HG02759 (cell line): Measurements from ENCODE around the gene OTOG.
"Not testable (repeated sequence)": the region's sequence is repeated elsewhere in the genome, so short reads cannot be mapped to it uniquely, and the experiment has no call there.

Source experiments
- ATAC-seq: cut with Tn5 transposase; IDR thresholded peaks from one replicate; pipeline ENCODE4 v1.9.1; 2021; ENCODE audit warnings: mild to moderate bottlenecking, moderate library complexity; ENCODE audit not compliant: unreplicated experiment

Gene OTOG

GRCh38 chr11:17612221-17613188 lies 65.4 kb downstream of the OTOG start:
- ATAC-seq, result no peak

- no peak for ATAC-seq
Observed at GRCh38 chr11:17613428-17613962, 66.4 kb downstream of the OTOG start.

- no peak for ATAC-seq
Observed at GRCh38 chr11:17613983-17614382, 66.9 kb downstream of the OTOG start.

- not testable (repeated sequence) for ATAC-seq
Observed at GRCh38 chr11:17622711-17623110, 75.7 kb downstream of the OTOG start.

GRCh38 chr11:17629113-17629512 lies 82.1 kb downstream of the OTOG start:
- no peak for ATAC-seq

- no peak for ATAC-seq
Observed at GRCh38 chr11:17630936-17631335, 83.9 kb downstream of the OTOG start.

- no peak for ATAC-seq
Observed at GRCh38 chr11:17631702-17632365, 84.8 kb downstream of the OTOG start.

- ATAC-seq, result no peak
Observed at GRCh38 chr11:17633279-17633986, 86.4 kb downstream of the OTOG start.

GRCh38 chr11:17633987-17634775 lies 87.1 kb downstream of the OTOG start:
- no peak for ATAC-seq

- ATAC-seq, result no peak
Observed at GRCh38 chr11:17634776-17635550, 87.9 kb downstream of the OTOG start.

GRCh38 chr11:17635551-17635938 lies 88.5 kb downstream of the OTOG start:
- ATAC-seq, result no peak

- ATAC-seq, result no peak
Observed at GRCh38 chr11:17636721-17637120, 89.7 kb downstream of the OTOG start.

- ATAC-seq, result no peak
Observed at GRCh38 chr11:17637901-17638300, 90.8 kb downstream of the OTOG start.

GRCh38 chr11:17638311-17638710 lies 91.3 kb downstream of the OTOG start:
- no peak for ATAC-seq

- no peak for ATAC-seq
Observed at GRCh38 chr11:17639091-17639490, 92.0 kb downstream of the OTOG start.

GRCh38 chr11:17639781-17640180 lies 92.7 kb downstream of the OTOG start:
- ATAC-seq, result no peak

GRCh38 chr11:17640493-17641164 lies 93.6 kb downstream of the OTOG start:
- ATAC-seq, result no peak

- no peak for ATAC-seq
Observed at GRCh38 chr11:17641792-17642350, 94.8 kb downstream of the OTOG start.

- ATAC-seq, result no peak
Observed at GRCh38 chr11:17642370-17642769, 95.3 kb downstream of the OTOG start.
